Measurements from ENCODE around the gene TRAF3.

The TRAF3 gene

DNA sequence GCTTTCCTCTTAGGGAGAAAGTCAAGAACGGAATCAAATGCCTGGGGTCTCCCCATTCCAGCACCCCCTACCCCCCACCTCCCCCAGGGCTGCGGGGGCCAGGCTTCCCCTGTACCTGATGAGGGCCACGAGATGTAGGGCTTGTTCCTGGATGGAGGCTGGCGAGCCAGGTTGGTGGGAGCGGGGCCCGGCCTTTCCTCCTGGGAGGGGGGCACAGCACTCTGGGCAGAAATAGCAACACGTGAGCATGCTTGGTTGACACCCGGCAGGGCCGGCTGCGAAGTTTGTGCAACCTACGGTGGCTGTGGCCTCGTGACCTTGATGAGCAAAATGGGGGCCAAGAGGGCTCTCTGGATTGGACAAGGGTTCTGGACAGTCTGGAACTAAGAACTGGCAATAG is 160.9 kb downstream of the TRAF3 start:
- no peak for DNase-seq (ENCODE audit: low read depth in 2 of 2)

DNA sequence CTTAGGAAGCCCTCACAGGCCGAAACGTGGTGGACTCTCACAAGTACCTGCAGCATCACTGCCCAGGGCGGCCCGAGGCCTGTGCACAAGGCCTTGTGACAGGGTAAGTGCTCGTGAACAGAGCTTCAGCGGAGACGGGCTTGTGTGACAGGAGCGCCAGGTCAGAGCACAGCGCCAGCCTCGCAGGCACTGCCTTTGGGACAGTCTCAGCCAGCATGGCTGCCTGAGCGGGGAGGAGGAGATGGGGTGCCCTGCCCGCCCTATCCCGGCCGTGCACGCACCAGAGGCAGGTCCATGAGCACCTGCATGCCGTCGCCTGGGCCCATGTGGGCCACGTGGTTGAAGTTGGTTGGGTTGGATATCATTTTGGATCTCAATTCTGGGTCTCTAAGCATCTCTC is 162.1 kb downstream of the TRAF3 start:
- DNase-seq (ENCODE audit: low read depth in 2 of 2), result no peak

- DNase-seq (ENCODE audit: low read depth in 2 of 2), result no peak
Measured at GRCh38 chr14:102939820-102940561, 162.7 kb downstream of the TRAF3 start.

DNA sequence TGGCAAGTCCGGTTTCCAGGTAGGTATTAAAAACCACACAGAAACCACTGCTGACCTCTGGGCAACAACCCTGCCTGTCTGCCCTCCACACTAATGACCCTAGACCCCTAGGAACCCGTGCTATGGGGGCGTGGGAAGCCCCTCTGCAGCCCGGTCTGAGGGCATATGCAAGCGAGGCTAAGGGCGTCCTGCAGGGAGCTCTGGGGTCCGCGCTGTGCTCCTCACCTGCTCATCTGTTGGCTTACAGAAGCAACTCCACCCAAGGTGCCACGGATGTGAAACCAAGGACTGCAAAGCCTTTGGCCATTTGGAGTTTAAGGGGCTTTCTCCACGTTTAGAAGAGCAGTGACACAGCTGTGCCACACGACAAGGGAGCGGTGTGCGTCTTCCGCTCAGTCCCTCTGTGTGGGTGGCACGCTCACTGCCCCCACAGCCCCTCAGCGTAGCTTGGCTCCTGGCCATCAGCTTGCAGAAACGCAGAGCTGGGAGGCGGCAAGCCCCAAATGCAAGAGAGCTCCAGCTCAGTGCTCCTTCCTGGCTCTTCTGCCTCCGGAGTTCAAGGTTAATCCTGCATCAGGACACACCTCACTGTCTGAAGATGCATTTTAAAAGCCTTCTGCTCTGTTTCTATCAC is 163.6 kb downstream of the TRAF3 start:
- no peak for DNase-seq (ENCODE audit: low read depth in 2 of 2)

DNA sequence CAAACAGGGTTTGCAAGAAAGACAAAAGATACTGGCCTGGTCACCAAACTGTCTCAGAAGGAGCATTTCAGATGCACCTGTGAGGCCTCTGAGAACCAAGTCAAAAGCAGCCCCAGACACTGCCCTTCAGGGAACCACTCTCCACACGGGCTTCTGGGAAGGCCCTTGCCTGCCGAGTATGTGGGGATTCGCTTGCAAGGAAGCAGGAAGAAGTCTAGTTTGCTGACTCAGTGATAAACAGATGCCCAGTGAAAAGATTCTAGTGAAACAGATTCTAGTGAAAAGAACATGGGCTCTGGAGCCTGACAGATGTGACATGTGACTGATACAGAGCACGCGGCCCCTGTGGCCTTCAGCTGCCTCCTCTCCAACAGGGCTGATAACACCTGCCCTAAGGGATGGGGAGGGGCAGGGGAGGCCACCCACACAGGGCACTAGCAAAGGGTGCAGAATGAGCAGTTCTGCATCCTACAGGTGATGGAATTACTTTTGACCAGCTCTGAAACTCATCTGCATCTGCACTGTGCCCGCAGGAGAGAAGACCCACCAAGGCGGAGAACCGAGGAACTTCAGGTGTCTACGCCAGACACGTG is 164.3 kb downstream of the TRAF3 start:
- DNase-seq (ENCODE audit: low read depth in 2 of 2), result no peak

DNA sequence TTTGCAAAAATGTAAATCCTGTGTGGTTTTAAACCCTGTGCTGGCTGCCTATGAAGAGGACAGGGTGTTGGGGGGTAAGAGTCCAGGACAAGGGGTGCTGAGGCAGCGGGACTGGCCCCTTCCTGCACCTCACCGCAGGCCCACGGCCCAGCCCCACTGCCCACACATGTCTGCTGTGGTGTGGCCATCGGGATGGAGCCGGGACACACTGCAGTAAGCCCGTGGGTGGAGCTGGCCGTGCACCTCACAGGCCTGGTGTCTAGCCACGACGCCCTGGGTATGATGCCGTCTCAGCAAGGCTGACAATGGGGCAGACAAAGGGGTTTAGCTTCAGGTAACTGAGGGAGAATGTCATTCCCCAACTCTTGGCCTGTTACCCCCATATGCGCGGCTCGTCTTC is 164.8 kb downstream of the TRAF3 start:
- no peak for DNase-seq (ENCODE audit: low read depth in 2 of 2)

DNA sequence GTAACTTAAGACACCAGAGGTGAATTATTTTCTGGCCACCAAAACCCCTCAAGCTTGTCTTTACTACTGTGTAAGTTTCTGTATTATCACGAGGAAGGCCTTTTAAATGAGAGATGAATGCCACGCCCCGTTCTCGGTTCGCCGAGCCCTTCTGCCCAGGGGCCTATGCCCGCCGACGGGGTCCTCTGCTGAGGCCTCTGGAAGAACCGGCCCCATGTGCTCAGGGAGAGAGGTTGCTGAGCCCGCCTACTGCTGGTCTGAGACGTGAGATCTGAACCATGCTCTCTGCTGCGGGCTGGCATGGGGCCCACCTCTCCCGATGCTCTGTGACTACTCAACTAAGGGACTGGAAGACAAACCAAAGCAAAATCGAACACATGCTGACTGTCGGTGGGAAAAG is 166.2 kb downstream of the TRAF3 start:
- DNase-seq (ENCODE audit: low read depth in 2 of 2), result no peak

DNA sequence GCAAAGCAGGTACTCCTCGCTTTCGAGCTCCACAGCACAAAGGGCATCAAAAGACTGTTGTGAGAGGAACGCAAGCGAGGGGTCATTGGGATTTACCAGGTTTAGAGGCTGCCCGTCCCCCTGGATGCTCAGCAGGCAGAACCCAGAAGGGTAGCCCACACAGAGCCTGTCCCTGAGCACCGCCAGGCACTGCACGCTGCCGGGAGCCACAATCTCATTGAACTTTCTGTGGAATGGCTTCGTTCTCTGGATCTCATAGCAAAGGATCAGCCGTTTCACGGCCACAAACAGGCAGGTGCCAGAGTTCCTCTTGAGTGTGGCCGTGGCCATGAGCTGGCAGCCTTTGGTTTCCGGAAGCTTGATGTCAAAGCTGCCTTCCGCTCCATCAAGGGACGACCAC is 166.7 kb downstream of the TRAF3 start:
- DNase-seq (ENCODE audit: low read depth in 2 of 2), result no peak

- no peak for DNase-seq (ENCODE audit: low read depth in 2 of 2)
Measured at GRCh38 chr14:102944448-102945330, 167.4 kb downstream of the TRAF3 start.

DNA sequence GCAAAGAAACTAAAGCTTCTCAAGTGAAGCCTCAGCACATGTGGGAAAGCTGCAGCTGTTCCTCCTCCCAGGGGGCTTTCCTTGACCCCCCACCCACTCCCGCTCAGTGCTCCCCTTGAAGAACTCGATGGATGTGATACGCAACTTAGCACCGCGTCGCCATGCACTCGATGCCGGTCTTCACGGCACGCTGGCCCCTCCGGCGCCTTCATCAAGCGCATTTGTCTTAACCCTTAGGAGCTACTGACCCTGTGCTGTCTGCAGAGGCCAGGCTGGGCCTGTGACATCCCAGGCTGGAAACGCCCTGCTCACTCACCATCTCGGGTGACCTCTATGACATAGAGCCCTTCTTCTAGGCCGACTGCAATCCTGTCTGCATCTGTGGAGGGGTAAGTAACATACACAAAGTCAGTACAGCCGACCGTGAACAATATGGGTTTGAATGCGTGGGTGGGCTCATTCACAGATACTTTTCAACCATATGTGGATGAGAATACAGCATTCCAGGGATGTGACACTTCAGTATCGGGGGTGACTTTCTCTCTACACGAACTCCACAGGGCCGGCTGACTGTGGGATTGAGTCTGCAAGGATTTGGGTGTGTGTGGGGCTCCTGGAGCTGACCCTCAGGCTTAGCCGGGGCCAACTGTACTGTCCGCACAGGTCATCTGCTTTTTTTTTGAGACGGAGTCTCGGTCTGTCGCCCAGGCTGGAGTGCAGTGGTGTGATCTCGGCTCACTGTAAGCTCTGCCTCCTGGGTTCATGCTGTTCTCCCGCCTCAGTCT is 168.3 kb downstream of the TRAF3 start:
- no peak for DNase-seq (ENCODE audit: low read depth in 2 of 2)

GRCh38 chr14:102947321-102948103 is 170.3 kb downstream of the TRAF3 start:
- DNase-seq (ENCODE audit: low read depth in 2 of 2), result no peak

- DNase-seq (ENCODE audit: low read depth in 2 of 2), result no peak
Measured at GRCh38 chr14:102948698-102949061, 171.4 kb downstream of the TRAF3 start.

DNA sequence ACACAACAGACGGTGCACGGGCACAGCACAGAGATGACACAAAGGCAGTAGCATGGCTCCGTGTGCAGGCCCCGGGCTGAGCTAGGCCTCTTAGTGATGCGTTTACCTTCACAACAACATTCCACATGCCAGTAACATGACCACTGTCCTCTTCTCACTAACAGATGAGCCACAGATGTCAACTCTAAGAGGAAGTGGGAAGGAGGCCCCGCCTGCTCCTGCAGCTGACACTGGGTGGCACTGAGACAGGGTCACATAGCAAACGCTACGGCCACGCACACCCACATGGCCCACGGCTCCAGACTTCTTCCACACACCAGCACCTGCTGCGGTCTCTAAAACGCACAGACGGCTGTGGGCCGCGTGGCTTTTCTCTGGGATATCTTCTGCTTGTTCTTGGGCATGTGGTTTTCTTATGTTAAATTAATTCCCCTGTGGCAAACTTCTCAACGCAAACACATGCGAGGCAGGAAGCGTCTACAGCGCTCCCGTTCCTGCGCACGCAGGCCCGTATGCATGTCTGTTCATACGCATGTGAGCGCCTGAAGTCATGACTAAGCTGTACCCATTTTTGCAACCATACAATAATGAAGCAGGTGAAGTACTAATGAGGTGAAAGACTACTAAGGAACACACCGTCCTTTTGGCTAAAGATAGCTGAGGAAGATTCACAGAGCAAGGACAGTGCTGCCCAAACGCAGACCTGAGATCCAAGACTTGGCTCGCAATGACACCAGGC is 172.0 kb downstream of the TRAF3 start:
- DNase-seq (ENCODE audit: low read depth in 2 of 2), result no peak

DNA sequence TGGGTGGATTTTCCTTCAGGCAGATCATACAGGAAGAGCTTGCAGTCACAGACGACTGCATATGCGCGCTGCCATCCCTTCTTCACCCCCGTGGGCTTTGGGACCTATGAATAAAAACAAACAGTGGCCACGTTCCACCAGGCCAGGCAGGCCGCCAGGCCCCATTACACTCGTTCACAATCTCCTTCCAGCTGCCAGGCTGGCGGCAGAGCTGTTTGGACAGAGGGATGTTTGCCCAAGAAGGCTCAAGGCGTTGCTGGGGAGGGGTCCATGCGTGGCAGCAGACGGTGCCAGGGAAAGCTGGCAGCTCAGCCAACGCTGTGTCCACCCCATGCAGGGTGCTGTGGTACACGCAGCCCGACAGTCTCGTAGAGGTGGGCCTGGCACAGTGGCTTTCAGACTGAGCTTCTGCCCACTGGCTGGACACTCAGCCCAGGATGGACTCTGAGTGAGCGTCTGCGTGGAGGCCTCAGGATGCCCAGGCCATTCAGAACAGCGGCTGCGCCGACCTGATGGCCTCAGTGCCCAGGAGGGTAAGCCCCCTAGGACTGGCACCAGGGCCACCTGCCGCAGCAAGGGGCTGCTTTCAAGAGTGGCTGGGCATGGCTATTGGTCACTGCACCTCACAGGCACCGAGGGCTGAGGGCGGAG is 172.7 kb downstream of the TRAF3 start:
- no peak for DNase-seq (ENCODE audit: low read depth in 2 of 2)

GRCh38 chr14:102951034-102951433 is 173.8 kb downstream of the TRAF3 start:
- no peak for DNase-seq (ENCODE audit: low read depth in 2 of 2)

DNA sequence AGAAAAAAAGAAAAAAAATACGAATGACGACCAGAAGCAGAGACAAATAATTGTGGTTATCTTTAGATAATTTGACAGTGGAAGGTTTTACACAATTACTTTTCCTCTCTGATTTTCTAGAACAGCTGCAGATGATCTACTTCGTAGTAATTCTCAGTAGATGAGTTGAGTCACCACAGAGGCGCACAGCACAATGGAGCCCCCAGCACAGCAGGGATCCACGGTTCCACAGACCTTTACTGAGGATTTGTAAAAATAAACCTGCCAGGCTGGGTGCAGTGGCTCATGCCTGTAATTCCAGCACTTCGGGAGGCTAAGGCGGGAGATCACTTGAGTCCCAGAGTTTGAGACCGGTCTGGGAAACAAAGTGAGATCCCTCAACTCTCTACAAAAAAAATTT is 174.6 kb downstream of the TRAF3 start:
- no peak for DNase-seq (ENCODE audit: low read depth in 2 of 2)

- DNase-seq (ENCODE audit: low read depth in 2 of 2), result no peak
Measured at GRCh38 chr14:102952276-102952675, 175.0 kb downstream of the TRAF3 start.

DNA sequence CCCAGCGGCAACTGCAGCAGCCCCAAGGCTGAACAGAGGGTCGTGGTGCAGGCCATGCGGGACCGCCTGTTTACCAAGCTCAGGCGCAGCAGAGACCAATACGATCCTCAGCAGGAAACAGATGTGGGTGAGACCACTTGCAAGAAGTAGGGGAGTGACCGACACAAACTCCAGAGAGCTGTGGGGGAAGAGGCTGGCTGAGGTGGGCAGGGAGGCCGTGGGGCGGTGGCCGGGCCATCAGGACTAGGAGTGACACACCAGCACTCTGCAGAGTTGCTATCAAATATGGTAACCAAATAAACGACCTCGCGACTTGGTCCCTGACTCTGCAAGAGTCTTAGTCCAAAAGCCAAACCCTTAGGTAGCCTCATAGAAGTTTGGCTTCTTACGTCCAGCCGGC is 175.9 kb downstream of the TRAF3 start:
- no peak for DNase-seq (ENCODE audit: low read depth in 2 of 2)

GRCh38 chr14:102954081-102954789 is 177.0 kb downstream of the TRAF3 start:
- no peak for DNase-seq (ENCODE audit: low read depth in 2 of 2)

Measured in stimulated activated CD8-positive, alpha-beta memory T cell treated with anti-CD3 and anti-CD28 coated beads, Interleukin-2, amount 100 ng/mL, for 48 hours (primary cell).